ENCODE data around the gene EME2.

EME2 gene, protein sequence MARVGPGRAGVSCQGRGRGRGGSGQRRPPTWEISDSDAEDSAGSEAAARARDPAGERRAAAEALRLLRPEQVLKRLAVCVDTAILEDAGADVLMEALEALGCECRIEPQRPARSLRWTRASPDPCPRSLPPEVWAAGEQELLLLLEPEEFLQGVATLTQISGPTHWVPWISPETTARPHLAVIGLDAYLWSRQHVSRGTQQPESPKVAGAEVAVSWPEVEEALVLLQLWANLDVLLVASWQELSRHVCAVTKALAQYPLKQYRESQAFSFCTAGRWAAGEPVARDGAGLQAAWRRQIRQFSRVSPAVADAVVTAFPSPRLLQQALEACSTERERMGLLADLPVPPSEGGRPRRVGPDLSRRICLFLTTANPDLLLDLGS

GRCh38 chr16:1772362-1772907 is at the start of gene EME2:
EME2 (plus strand) TSS chr16:1772810; CDS start chr16:1773228, 418 bp downstream.
- DNase-seq (ENCODE audit: low spot score) = no peak

- DNase-seq (ENCODE audit: low spot score) = peak; percentile 64
These were observed 49.0 kb upstream of the EME2 start for GRCh38 chr16:1723450-1724147.

GRCh38 chr16:1724491-1724890 is 48.1 kb upstream of the EME2 start:
- DNase-seq (ENCODE audit: low spot score) = no peak

GRCh38 chr16:1726661-1727502 is 45.7 kb upstream of the EME2 start:
- DNase-seq (ENCODE audit: low spot score) = no peak

- DNase-seq (ENCODE audit: low spot score) = no peak
These were observed 44.7 kb upstream of the EME2 start for GRCh38 chr16:1727651-1728624.

DNA sequence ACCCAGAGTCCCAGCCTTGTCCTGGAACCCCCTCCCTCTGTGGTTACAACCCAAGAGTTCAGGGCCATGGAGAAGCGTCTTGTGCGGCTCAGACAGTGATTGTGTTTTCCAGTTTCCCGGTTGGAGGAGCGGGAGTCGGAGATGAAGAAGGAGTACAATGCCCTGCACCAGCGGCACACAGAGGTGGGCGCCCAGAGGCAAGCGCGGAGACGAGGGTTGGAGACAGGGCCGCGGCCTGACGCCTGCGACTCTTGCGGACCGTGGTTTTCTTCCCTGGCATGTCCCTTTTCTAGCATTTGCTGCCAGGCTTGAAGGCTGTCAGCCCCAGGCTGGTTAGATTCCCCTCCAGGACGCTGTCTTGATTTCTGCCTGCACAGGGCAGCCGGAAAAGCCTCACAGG is 43.6 kb upstream of the EME2 start:
- no peak for DNase-seq (ENCODE audit: low spot score)

GRCh38 chr16:1729445-1729844 is 43.2 kb upstream of the EME2 start:
- DNase-seq (ENCODE audit: low spot score) = no peak

GRCh38 chr16:1731073-1731472 is 41.5 kb upstream of the EME2 start:
- no peak for DNase-seq (ENCODE audit: low spot score)

- no peak for DNase-seq (ENCODE audit: low spot score)
These were observed 41.0 kb upstream of the EME2 start for GRCh38 chr16:1731603-1732002.

DNA sequence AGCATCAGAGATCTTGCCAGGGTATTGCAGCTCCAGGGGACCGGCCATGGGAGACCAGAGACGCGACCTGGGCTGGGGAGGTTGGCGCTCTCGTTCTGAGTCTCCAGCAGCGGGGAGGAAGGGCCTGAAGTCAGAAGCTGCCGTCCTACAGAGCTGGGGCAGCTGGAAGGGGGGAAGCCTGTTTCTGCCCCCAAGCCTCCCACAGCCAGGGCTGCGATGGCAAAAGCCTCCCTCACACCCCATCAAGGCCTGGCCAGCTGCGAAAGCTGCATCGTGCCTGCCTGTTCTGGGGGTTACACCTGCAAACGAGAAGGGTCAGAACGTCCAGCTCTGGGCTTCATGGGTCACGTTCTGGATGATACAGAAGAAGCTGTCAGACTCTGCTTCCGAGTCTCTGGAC is 40.5 kb upstream of the EME2 start:
- DNase-seq (ENCODE audit: low spot score) = no peak

- DNase-seq (ENCODE audit: low spot score) = peak; percentile 87
These were observed 40.0 kb upstream of the EME2 start for GRCh38 chr16:1732551-1732987.

GRCh38 chr16:1734123-1734522 is 38.5 kb upstream of the EME2 start:
- DNase-seq (ENCODE audit: low spot score) = no peak

DNA sequence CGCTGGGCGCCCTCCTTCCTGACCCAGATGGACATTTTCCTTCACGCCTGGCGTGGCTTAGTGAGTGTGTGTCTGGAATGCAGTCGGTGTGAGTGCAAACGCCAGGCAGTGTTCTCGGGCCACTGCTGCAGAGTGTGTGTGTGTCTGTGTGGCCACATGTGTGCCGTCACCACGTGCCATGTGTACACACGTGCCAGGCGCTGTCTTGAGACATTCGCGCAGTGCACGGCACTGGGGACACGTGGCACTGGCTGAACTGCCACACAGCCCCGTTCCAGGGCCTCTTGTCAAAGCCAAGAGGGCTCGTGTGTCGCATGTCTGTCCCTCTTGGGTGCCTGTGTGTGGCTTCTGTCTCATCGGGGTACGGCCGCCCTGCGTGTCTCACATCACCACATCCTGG is 37.8 kb upstream of the EME2 start:
- no peak for DNase-seq (ENCODE audit: low spot score)

DNA sequence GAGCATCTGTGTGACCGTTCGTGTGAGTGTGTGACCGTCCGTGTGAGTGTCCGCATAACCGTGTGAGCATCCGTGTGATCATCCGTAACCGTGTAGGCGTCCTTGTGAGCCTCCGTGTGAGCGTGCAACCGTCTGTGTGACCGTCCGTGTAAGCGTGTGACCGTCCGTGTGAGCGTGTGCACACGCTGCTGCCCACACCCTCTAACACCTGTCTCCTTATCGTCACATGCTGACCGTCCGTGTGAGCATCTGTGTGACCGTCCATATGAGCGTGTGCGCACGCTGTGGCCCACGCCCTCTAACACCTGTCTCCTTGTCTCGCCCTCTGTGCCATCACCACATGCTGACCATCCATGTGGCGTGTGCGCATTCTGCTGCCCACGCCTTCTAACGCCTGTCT is 32.4 kb upstream of the EME2 start:
- DNase-seq (ENCODE audit: low spot score) = no peak

DNA sequence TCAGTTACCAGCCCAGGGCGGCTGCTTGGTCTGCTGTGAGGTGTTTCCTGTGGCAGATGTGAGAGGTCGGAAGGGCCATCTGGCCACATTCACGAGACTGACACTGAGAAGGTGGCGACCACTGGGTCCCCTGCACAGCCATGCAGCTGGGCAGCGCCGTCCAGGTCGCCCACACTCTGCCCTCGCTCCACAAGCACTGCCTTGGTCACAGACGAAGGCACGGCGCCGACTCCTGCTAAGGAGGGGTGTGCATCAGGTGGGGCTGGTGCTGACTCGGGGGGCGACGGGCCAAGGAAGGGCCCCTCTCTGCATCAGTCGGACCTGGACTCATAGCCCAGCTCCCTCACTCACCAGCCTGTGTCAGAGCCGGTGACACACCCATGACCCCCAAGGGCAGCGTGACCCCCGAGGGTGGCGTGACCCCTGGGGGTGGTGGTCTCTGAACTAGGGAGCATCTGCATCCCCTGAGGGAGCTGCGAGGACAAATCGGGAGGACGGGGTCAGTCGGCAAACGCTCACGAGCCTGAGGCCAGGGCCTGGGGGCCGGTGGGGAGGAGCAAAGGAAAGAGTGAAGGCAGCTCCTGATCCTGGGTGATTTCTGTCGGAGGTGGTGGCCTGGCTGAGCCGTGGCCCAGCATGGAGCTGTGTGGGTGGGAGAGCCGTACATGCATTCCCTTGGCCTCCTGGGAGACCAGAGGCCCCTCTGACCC is 31.7 kb upstream of the EME2 start:
- DNase-seq (ENCODE audit: low spot score) = no peak

GRCh38 chr16:1741553-1742165 is 31.0 kb upstream of the EME2 start:
- DNase-seq (ENCODE audit: low spot score) = peak; percentile 7

DNA sequence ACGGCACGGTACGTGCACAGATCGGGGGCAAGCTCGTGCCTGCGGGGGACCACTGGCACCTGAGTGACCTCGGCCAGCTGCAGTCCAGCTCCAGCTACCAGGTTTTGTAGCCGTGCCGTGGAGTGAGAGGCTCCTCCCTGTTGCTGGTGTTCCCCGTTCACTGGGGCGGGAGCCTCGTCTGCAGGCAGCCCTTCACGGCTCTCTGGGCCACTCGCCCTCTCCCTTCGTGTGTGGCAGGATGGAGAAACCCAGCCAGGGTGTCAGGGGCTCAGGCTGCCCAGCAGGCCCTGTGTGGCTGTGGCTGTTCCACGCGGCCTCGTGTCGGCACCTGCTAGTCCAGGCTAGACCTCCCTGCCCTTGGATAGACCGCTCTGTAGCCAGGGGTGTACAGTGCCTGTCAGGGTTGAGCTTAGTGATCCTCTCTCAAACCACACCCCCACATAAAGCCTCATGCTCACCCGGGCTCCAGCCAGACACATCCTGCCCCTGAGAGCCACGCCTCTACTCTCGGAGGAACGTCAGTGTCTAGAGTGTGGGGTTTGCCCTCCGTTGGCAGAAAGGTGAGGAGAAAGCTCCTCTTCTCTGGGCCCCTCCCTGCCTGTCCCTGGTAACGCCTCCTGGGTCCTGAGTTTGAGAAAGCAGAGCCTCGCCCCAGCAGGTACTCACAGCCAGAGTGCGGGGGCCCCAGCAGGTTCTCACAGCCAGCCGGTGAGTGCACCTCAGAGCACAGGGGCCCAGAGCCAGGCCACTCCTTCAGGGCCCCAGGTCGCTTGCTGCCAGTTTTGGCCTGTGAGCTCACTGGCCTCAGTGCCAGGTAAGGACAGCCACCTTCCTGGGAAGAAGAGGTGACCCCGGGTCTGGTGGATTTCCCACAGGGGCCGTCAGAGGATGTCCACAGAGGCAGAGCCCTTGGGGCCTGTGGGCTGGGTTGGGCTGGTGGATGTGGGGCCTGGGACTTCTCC is 29.0 kb upstream of the EME2 start:
- DNase-seq (ENCODE audit: low spot score) = peak; percentile 16

- DNase-seq (ENCODE audit: low spot score) = peak; percentile 31
These were observed 28.2 kb upstream of the EME2 start for GRCh38 chr16:1744338-1744840.
